Measurements from ENCODE around the gene HOXB8.

GRCh38 chr17:48575673-48576478 lies 39.2 kb downstream of the HOXB8 start:
- TF ChIP-seq, protein P1, sequence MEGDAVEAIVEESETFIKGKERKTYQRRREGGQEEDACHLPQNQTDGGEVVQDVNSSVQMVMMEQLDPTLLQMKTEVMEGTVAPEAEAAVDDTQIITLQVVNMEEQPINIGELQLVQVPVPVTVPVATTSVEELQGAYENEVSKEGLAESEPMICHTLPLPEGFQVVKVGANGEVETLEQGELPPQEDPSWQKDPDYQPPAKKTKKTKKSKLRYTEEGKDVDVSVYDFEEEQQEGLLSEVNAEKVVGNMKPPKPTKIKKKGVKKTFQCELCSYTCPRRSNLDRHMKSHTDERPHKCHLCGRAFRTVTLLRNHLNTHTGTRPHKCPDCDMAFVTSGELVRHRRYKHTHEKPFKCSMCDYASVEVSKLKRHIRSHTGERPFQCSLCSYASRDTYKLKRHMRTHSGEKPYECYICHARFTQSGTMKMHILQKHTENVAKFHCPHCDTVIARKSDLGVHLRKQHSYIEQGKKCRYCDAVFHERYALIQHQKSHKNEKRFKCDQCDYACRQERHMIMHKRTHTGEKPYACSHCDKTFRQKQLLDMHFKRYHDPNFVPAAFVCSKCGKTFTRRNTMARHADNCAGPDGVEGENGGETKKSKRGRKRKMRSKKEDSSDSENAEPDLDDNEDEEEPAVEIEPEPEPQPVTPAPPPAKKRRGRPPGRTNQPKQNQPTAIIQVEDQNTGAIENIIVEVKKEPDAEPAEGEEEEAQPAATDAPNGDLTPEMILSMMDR (IDR thresholded peaks at IDR 0.05 in 2 of 3, conservative IDR thresholded peaks at IDR 0.05 in 1 of 3; ENCODE audit: control insufficient read depth in 2 of 3, extremely low read depth in 1 of 3, insufficient read depth in 1 of 3, low read depth in 3 of 3, low read length in 3 of 3) = no peak
- TF ChIP-seq SRF (IDR thresholded peaks at IDR 0.05; ENCODE audit: low read depth in 2 of 2, low read length in 2 of 2) (no peak), PKNOX1 (IDR thresholded peaks at IDR 0.05) (no peak), JUNB (IDR thresholded peaks at IDR 0.05) (no peak), SREBF2 (IDR thresholded peaks at IDR 0.05; ENCODE audit: low read length) (no peak), EP300 (IDR thresholded peaks at IDR 0.05; ENCODE audit: borderline replicate concordance in 1 of 2, control insufficient read depth in 1 of 2, low read depth in 2 of 2, low read length in 2 of 2) (no peak), TARDBP (IDR thresholded peaks at IDR 0.05; ENCODE audit: borderline replicate concordance) (no peak), CHD2 (IDR thresholded peaks at IDR 0.05; ENCODE audit: borderline replicate concordance, low read depth, low read length) (no peak), SIN3A (IDR thresholded peaks at IDR 0.05; ENCODE audit: low read depth, low read length) (no peak)
- TF ChIP-seq, protein P2, sequence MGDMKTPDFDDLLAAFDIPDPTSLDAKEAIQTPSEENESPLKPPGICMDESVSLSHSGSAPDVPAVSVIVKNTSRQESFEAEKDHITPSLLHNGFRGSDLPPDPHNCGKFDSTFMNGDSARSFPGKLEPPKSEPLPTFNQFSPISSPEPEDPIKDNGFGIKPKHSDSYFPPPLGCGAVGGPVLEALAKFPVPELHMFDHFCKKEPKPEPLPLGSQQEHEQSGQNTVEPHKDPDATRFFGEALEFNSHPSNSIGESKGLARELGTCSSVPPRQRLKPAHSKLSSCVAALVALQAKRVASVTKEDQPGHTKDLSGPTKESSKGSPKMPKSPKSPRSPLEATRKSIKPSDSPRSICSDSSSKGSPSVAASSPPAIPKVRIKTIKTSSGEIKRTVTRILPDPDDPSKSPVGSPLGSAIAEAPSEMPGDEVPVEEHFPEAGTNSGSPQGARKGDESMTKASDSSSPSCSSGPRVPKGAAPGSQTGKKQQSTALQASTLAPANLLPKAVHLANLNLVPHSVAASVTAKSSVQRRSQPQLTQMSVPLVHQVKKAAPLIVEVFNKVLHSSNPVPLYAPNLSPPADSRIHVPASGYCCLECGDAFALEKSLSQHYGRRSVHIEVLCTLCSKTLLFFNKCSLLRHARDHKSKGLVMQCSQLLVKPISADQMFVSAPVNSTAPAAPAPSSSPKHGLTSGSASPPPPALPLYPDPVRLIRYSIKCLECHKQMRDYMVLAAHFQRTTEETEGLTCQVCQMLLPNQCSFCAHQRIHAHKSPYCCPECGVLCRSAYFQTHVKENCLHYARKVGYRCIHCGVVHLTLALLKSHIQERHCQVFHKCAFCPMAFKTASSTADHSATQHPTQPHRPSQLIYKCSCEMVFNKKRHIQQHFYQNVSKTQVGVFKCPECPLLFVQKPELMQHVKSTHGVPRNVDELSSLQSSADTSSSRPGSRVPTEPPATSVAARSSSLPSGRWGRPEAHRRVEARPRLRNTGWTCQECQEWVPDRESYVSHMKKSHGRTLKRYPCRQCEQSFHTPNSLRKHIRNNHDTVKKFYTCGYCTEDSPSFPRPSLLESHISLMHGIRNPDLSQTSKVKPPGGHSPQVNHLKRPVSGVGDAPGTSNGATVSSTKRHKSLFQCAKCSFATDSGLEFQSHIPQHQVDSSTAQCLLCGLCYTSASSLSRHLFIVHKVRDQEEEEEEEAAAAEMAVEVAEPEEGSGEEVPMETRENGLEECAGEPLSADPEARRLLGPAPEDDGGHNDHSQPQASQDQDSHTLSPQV (IDR thresholded peaks at IDR 0.05) = no peak
